HG02885 (cell line): ENCODE measurements around the gene ANTXR2.
"Not testable (repeated sequence)": the region's sequence is repeated elsewhere in the genome, so short reads cannot be mapped to it uniquely, and the experiment has no call there.

Source experiments
- ATAC-seq: cut with Tn5 transposase; IDR thresholded peaks from one replicate; pipeline ENCODE4 v1.9.1; 2021; ENCODE audit warnings: mild to moderate bottlenecking; ENCODE audit not compliant: unreplicated experiment, poor library complexity

The ANTXR2 gene

GRCh38 chr4:79998201-79998600, 74.8 kb downstream of the ANTXR2 start:
- ATAC-seq, result no peak

GRCh38 chr4:79996851-79997250, 76.2 kb downstream of the ANTXR2 start:
- ATAC-seq, result no peak

- no peak for ATAC-seq
Measured at GRCh38 chr4:79993476-79993875, 79.6 kb downstream of the ANTXR2 start.

- ATAC-seq, result no peak
Measured at GRCh38 chr4:79991601-79992000, 81.4 kb downstream of the ANTXR2 start.

GRCh38 chr4:79991100-79991499, 81.9 kb downstream of the ANTXR2 start:
- ATAC-seq, result not testable (repeated sequence)

GRCh38 chr4:79987401-79987800, 85.6 kb downstream of the ANTXR2 start:
- ATAC-seq, result no peak

GRCh38 chr4:79983431-79983830, 89.6 kb downstream of the ANTXR2 start:
- ATAC-seq, result no peak

GRCh38 chr4:79982601-79983322, 90.3 kb downstream of the ANTXR2 start:
- no peak for ATAC-seq

- no peak for ATAC-seq
Measured at GRCh38 chr4:79980448-79980847, 92.6 kb downstream of the ANTXR2 start.

GRCh38 chr4:79979785-79980437, 93.1 kb downstream of the ANTXR2 start:
- no peak for ATAC-seq

GRCh38 chr4:79977131-79977840, 95.7 kb downstream of the ANTXR2 start:
- ATAC-seq, result no peak

GRCh38 chr4:79964400-79965211, 108.4 kb downstream of the ANTXR2 start:
- ATAC-seq, result no peak

- ATAC-seq, result no peak
Measured at GRCh38 chr4:79964020-79964399, 109.0 kb downstream of the ANTXR2 start.

GRCh38 chr4:79959652-79960051, 113.4 kb downstream of the ANTXR2 start:
- ATAC-seq, result no peak

GRCh38 chr4:79958466-79959264, 114.4 kb downstream of the ANTXR2 start:
- ATAC-seq, result no peak

GRCh38 chr4:79949178-79949577, 123.9 kb downstream of the ANTXR2 start:
- no peak for ATAC-seq

- no peak for ATAC-seq
Measured at GRCh38 chr4:79948739-79949138, 124.3 kb downstream of the ANTXR2 start.

- ATAC-seq, result no peak
Measured at GRCh38 chr4:79948261-79948660, 124.8 kb downstream of the ANTXR2 start.

GRCh38 chr4:79947386-79947785, 125.6 kb downstream of the ANTXR2 start:
- ATAC-seq, result no peak

GRCh38 chr4:79935274-79935673, 137.8 kb downstream of the ANTXR2 start:
- ATAC-seq, result no peak
